Peyer's patch (tissue), 4 donors: ENCODE results near the gene ANK2.

ENCODE experiments used
- POLR2A ChIP-seq, 2 donors: fragments of 450-650 bp; IDR thresholded peaks; one replicate each; pipeline ENCODE4 v1.5.1; 2017; ENCODE audit warnings: antibody characterized with exemption in 2 of 2, mild to moderate bottlenecking in 2 of 2, moderate library complexity in 2 of 2
- TF ChIP-seq, protein P1 (sequence below), 6 experiments: fragments of 450-650 bp in 4 of 6; fragments of 200-600 bp in 2 of 6; sonication (generic) in 1 of 6; IDR thresholded peaks; one replicate each; pipeline ENCODE4 v1.5.1; 2017 to 2019; ENCODE audit warnings: antibody characterized with exemption in 6 of 6, mild to moderate bottlenecking in 3 of 6, moderate library complexity in 1 of 6

DNA sequence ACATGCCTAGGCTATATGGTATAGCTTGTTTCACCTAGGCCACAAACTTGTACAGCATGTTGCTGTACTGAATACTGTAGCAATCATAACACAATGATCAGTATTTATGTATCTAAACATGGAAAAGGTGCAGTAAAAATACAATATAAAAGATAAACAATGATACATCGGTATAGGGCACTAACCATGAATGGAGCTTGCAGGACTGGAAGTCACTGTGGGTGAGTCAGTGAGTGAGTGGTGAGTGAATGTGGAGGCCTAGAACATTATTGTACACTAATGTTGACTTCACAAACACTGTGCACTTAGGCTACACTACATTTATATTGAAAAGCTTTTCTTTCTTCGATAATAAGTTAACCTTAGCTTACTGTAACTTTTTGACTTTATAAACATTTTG, 45.6 kb upstream of the ANK2 start:
- TF ChIP-seq, protein P1, sequence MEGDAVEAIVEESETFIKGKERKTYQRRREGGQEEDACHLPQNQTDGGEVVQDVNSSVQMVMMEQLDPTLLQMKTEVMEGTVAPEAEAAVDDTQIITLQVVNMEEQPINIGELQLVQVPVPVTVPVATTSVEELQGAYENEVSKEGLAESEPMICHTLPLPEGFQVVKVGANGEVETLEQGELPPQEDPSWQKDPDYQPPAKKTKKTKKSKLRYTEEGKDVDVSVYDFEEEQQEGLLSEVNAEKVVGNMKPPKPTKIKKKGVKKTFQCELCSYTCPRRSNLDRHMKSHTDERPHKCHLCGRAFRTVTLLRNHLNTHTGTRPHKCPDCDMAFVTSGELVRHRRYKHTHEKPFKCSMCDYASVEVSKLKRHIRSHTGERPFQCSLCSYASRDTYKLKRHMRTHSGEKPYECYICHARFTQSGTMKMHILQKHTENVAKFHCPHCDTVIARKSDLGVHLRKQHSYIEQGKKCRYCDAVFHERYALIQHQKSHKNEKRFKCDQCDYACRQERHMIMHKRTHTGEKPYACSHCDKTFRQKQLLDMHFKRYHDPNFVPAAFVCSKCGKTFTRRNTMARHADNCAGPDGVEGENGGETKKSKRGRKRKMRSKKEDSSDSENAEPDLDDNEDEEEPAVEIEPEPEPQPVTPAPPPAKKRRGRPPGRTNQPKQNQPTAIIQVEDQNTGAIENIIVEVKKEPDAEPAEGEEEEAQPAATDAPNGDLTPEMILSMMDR (IDR thresholded peaks at IDR 0.05), result no peak
- no peak for TF ChIP-seq POLR2A (IDR thresholded peaks at IDR 0.05)
